Activated CD4-positive, CD25-positive, alpha-beta regulatory T cell (primary cell): ENCODE measurements around the gene TFAP2D.

Source experiments
- DNase-seq, 4 experiments: peaks; one replicate each; lab custom pipeline; 2025; lab: John Stamatoyannopoulos, UW

TFAP2D gene

GRCh38 chr6:50713226-50713625 lies at the start of gene TFAP2D:
TFAP2D (plus strand) TSS chr6:50713526; CDS start chr6:50714056, 530 bp downstream.
- no peak for DNase-seq

- DNase-seq: no peak
These were observed 49.5 kb upstream of the TFAP2D start for GRCh38 chr6:50663806-50664205.

- DNase-seq: no peak
These were observed 47.2 kb upstream of the TFAP2D start for GRCh38 chr6:50666089-50666488.

GRCh38 chr6:50681213-50681824 lies 32.0 kb upstream of the TFAP2D start:
- no peak for DNase-seq

DNA sequence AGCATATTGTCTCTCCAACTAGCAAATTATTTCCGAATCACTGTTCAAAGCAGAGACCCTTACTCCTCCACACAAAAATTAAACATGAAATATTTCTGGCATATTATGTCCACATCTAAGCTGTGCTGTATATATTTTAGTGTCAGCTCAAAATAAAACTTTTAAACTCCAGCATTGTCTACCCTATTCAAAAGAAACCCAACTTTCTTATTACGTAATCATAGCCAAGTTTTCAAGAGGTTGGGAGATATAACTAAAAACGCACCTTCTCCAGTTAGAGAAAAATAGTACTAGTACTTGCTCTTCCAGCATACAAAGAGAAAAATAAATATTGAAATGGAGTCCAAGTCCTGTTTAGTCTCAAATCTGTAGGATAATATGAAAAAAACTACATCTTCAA lies 24.1 kb upstream of the TFAP2D start:
- no peak for DNase-seq

GRCh38 chr6:50691814-50692495 lies 21.4 kb upstream of the TFAP2D start:
- DNase-seq: no peak

DNA sequence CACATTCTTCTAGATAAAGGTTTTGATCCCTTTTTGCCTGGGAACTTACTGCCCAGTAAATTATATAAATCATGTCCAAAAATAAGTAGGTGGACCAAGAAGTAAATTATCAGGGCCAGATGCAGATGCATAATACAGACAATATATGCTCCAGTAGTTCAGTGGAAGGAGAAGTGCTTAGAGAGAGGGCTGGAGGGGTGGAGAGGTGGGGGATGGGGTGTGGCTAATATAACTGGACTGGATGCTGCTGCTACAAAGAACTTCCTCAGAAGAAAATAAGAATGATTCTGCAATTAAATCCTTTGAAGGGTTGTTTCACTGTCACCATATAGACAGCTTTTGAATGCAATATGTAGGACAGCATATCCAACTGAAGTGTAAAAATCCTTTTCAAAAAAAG lies 14.8 kb upstream of the TFAP2D start:
- DNase-seq: no peak

DNA sequence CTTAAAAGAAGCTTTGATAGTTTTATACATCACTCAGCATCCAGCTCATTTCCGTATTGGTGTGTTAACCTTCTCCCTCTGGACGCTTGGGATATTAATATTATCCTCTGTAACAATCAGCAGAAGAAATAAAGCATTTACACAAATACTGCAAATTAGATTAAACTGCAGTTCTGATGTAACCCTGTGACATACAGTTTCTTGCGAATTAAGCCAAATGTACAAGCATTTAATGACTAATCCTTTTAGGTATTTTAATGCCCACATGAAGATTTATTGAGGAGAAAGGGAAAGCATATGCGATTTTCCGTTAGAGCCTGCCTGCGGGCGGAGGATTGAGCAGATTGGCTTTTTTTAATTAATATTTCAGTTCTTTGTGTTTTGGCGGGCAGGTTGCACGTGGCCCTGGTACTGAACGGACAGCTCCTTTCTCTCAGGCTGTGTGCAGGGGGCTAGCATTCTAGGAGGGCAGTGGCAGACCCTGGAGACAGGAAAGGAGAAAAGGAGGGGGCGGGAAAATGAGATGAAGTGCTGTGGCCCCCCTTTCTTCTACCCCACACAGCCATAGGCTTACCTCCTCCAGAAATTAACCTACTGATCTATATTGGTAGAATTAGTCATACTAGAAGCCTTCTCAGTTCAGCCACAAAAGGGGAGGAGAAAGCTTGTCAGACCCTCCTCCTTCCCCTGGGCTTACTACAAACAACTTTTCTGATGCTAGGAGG lies 14.1 kb upstream of the TFAP2D start:
- no peak for DNase-seq

GRCh38 chr6:50706575-50706974 lies 6.8 kb upstream of the TFAP2D start:
- DNase-seq: no peak

GRCh38 chr6:50707191-50707590 lies 6.1 kb upstream of the TFAP2D start:
- DNase-seq: no peak

GRCh38 chr6:50707652-50708300 lies 5.5 kb upstream of the TFAP2D start:
- DNase-seq: no peak

DNA sequence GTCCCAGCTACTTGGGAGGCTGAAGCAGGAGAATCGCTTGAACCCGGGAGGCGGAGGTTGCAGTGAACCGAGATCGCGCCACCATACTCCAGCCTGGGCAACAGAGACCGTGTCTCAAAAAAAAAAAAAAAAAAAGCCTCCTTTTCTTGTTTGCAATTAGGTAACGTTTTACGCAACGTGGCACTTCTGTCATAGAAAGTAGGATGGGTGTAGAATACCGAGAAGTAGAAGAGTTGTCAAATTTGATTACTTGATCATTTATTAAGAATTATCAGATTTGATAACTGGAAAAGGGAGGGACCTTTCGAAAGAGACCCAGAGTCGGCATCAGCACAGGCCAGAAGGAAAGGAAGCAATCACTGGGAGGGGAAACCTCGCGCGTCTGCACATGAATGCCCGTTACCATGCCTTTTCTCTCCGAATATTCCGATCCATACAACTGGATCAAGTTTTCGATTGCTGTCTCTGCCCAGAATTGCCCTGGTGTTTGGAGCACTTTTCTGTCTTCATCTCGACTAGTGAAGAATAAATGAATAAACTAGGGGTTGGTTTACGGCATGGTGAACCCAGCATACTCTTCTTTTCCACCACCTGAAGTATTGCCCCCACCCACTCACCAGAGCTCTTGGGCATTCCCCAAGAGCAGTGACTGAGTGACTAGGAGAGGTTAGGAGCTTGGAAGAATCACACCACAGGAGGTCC lies 4.5 kb upstream of the TFAP2D start:
- DNase-seq: no peak

DNA sequence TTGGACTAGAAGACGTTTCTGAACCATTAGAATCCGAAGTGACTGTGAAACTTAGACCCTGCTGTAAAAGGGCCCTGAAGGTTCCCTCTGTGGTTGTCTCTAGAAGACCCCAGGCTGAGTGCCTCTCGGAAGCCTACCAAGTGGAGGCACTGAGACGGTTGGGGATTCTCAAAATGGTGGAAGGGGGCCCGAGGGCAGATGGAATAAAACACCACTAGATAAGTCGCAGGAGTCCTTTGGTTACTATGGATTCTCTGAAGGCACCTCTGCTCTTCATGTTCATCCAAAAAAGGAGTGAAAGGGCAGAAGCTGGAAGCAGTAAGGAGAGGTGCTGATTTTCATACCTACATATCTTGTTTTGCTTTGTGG lies 4.0 kb upstream of the TFAP2D start:
- DNase-seq: no peak

DNA sequence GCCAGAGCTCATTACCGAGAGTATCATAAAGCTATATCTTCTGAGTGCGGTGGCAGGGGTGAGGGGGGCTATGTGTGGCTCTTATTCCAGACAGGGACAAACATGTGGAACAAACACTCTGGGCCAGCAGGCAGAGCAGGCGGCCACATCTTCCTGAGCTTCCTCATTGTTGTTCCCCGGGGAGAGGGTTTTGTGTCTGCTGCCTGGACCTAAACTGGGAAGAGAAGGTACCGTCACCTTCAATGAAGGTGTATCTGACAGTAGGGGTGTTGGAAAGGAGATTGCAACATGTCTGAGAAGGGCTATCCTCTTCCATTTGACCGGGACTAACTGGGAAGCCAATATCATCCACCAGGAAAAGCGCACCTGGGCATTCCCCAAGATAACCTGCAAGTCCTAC lies 1.6 kb upstream of the TFAP2D start:
- DNase-seq: no peak

- no peak for DNase-seq
These were observed 1.0 kb upstream of the TFAP2D start for GRCh38 chr6:50712291-50712690.

- no peak for DNase-seq
These were observed 706 bp downstream of the TFAP2D start for GRCh38 chr6:50713977-50714486.

DNA sequence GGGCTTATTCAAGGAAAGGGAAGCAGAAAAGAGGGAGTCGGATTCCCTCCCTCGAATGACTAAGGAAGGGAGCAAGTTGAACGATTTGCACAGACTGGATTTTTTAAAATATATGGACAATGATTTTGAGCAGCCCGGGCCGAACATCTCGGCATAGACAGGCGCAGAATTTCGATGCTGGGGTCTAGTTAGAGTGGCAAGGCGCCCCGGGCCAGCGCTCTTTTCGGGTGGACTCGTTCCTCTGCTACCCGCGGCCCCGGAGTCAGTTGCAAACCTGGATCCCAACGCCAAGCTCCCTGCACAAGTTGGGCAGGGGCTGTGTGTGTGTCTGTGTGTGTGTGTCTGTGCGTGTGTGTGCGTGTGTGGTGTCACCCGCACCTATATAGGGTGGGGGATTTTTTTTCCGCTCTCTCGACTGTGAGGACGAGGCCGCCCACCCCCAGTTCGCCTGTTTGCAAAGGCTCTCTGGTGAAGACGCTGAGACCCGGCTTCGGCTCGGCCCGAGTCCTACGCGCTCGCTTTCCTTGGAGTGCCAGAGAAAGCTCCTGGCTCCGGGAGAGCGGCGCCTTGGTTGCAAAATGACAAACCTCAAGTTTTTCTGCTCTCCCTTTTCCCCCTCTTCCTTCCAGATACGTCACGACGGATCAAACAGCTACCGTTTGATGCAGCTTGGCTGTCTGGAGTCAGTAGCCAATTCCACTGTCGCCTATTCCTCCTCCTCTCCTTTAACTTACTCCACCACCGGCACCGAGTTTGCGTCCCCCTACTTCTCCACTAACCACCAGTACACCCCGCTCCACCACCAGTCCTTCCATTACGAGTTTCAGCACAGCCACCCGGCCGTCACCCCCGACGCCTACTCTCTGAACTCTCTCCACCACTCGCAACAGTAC lies 1.4 kb downstream of the TFAP2D start:
- no peak for DNase-seq

GRCh38 chr6:50716899-50717509 lies 3.7 kb downstream of the TFAP2D start:
- DNase-seq: no peak

GRCh38 chr6:50717734-50718457 lies 4.6 kb downstream of the TFAP2D start:
- DNase-seq: no peak

- no peak for DNase-seq
These were observed 5.2 kb downstream of the TFAP2D start for GRCh38 chr6:50718566-50718965.
